GM20431 (cell line): ENCODE results near the gene ARHGEF26.

ENCODE experiments used
- in situ Hi-C: fragments of 300-500 bp; cut with MseI, MboI; formaldehyde crosslinking; loops from one replicate; pipeline ENCODE4 v1.15.0; 2020; ENCODE audit warnings: low sequenced_read_pairs; ENCODE audit not compliant: unreplicated experiment

The ARHGEF26 gene

DNA sequence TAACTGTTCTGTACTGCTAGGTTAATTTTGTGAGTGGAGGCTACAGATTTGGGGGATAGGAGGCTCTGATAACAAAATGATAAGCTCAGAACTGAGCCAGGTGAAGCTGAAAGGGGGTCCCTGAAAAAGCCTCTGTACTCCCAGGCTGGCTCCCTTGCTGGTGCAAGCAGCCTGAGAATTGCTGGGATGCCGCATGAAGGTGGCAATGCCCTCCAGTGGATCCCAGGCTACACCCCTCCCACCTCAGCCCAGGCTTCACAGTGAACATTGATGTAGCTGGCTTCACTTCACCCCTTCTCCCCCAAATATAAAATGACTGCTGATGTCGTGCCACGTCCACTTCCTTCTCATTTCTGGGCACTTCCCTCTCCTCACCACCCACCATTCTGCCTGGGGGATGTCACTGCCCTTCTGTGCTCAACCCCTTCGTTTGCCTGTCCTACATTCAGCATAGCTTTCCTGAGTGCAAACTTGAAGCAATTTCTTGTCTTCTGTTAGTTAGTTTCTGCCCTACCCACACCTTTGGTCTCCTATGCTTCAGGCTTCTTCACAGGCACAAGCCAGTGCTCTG, 9.7 kb upstream of the ARHGEF26 start:
- in situ Hi-C loops = no loop called here

DNA sequence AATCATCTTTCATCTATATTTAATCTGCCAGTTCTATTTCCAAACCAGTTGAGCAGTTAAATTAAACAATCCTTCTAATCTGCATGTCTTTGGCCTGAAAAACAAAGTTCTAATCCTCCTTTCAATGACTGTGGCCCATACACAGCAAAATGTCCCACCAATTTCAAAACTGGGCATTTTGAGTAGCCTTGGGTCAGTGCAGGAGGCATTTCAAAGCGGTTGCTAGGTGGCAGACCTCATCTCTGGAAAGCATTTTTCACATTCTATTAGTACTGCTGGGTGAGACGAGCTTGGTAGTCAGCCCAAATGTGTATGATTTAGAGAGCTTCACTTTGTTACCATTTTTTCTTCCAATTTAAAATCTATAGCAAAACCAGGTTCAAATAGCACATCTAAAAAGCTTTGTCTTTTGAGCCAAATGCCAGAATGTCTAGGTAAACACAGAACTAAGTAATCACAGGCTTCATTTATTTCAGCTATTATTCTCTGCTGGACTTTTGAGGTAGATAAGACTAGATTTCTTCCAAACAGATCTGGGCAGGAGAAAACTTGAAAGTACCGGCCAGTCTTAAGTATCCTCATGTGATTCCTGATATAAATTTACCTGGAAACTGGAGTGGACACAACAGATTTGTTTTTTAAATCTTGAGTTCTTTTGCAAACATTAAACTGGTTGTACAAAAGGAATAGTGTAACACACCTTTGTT, 8.9 kb upstream of the ARHGEF26 start:
- in situ Hi-C loops = no loop called here

DNA sequence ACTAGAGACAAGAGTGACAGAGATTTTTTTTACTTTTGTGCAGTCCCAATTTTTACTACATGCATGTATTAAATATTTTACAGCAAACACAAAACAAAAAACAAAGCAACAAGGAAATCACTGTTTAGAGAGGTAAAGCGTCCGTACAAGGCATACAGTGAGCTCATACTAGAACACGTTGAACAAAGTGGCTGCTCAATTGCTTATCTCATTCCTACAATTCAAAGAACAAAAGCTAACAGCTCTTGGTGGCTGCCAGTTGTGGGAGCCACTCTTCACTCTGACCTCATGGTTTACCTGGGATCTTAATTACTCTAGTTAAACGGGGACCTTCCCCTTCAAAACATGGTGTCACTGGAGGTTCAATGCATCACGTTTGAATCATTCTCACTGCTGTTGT, 7.6 kb upstream of the ARHGEF26 start:
- in situ Hi-C loops = no loop called here

DNA sequence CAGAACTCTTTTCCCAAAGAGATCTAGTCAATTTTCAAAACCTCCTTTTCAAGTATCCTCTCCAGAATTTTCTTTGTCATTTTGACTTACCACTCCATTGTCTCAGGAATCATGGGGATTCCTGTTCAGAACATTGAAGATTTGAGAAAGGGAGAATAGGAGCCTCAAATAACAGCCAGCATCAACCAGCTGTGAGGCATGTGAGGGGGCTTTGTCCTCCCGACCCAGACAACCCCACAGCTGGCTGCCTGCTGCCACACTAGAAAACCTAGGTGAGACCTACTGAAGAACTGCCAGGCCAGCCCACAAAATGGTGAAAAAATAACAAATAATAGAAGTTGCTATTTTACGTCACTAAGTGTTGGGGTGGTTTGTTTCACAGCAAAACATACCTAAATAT, 5.9 kb upstream of the ARHGEF26 start:
- in situ Hi-C loops = no loop called here

DNA sequence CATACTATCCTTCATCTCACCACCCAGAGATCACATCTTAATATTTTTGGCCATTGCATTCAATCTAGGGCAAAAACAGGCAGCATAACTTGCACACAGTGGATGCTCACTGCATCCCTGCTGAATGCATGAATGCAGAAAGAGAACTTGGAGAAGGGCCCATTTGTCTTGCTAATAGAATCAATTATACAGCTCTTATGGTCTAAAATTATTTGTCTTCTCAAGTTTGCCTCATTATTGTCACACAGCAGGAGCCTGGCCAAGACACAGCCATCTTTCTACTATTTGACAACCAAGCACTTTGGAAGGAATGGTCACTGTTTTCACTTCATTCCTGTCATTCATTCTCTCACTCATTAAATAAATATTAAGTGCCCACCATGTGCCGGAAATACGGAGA, 1.2 kb upstream of the ARHGEF26 start:
- in situ Hi-C loops = no loop called here

DNA sequence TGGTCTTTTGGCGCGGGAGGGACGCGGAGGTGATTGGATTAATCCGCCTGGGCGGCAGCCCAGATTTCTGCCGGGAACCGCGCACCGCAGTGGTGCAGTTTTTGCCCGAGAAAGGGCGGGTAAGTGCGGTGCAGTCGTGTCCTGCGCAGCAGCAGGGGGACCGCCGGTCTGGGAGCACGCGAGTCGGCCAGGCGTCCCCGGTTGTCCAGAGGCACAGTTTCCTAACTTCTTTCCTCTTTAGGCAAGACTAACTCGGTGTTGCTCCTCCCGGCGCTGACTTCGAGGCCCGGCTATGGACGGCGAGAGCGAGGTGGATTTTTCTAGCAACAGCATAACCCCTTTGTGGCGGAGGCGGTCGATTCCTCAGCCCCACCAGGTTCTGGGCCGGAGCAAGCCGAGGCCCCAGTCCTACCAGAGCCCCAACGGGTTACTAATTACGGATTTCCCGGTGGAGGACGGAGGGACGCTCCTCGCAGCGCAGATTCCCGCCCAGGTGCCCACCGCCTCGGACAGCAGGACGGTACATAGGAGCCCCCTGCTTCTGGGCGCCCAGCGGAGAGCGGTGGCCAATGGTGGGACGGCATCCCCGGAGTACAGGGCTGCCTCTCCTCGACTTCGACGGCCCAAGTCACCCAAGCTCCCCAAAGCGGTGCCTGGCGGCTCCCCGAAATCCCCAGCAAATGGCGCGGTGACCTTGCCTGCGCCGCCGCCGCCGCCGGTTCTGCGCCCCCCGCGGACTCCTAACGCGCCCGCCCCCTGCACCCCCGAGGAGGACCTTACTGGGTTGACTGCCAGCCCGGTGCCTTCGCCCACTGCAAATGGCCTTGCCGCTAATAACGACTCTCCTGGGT, 736 bp downstream of the ARHGEF26 start:
- in situ Hi-C loops = no loop called here

DNA sequence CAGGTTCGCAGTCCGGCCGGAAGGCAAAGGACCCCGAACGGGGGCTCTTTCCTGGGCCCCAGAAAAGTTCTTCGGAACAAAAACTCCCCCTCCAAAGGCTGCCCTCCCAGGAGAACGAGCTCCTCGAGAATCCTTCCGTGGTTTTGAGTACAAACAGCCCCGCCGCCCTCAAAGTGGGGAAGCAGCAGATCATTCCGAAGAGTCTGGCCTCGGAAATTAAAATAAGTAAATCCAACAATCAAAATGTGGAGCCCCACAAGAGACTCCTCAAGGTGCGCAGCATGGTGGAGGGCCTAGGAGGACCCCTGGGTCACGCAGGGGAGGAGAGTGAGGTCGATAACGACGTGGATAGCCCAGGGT, 1.3 kb downstream of the ARHGEF26 start:
- in situ Hi-C loops = no loop called here

DNA sequence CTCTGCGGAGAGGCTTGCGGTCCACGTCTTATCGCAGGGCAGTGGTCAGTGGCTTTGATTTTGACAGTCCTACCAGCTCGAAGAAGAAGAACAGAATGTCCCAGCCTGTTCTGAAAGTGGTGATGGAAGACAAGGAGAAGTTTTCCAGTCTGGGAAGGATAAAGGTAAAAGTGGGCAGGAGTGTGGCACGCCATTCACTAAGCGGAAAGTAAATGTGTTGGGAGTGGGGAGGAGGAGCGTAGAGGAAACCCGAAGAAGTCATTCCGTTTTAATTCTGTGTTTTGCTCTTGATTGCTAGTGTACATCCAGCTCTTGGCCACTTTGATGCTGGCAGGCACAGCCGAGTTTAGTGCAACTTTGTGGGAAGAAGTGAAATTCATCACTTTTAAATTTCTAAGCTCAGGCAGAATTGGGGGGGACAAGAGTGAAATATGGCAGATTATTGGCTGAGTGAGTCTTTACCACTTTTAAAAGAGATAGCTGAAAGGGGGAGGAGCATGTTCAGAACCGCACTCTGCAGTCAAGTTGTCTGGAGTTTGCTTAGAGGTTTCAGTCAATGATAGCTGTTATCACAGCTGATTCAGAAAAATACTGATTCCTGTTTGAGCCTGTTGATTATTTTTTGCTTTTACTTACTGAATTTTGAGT, 1.8 kb downstream of the ARHGEF26 start:
- in situ Hi-C loops = no loop called here

DNA sequence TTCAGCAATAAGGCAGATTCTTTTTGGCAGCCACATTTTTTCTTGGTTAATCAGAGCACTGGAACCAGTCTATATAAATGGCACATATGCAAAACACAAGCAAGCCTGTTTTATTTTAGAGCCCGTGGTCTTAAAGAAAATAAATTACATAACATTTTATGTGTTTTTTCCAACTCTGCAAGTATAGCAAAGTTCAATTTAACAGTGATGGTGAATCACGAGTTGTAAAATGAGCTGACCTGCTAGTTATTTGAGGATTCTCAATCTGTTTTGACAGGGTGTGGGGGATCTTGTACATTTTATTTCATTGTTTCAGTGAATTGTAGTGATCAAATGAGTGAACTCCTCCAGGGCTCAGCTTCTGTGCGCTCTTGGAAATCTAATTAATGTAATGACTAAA, 2.7 kb downstream of the ARHGEF26 start:
- in situ Hi-C loops = no loop called here

DNA sequence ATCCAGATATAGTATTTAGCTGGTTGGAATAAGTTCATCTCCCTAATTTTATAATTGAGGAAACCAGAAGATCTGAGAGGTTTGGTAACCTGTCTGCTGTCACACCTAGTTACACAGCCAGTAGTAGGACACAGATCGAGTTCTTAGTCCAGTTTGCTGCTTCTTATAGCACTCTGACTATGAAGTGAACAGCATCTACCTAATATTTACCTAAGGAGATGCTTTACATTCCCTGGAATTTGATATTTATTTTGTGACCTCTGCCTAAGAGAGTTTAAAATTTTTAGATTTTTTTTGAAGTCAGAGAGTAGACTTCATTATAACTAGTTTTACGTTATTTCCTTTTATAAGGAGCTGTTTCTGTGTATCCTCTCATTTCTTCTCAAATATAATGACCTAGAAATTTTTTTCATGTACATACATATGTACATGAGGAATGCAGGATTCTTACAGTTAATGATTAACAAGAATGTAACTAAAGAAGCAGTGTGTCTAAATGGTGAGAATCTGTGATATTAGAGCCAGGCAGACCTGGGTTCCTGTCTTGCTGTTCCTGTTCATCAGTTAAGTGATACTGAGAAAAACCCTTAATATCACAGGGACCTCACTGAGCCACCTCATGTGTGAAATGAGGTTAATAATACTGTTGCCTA, 4.3 kb downstream of the ARHGEF26 start:
- in situ Hi-C loops = no loop called here

DNA sequence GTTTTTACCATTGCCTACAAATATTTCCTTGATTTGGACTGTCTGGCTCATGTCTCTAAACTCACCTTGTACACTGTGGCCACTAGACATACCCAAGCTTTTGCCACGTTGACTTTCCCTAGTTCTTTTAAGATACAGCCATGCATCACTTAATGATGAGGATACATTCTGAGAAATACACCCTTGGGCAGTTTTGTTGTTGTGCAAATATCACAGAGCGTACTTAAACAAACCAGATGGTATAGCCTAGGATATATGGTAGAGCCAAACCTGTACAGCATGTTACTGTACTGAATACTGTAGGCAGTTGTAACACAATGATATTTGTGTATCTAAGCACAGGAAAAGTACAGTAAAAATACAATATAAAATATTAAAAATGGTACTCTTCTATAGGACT, 5.5 kb downstream of the ARHGEF26 start:
- in situ Hi-C loops = no loop called here

DNA sequence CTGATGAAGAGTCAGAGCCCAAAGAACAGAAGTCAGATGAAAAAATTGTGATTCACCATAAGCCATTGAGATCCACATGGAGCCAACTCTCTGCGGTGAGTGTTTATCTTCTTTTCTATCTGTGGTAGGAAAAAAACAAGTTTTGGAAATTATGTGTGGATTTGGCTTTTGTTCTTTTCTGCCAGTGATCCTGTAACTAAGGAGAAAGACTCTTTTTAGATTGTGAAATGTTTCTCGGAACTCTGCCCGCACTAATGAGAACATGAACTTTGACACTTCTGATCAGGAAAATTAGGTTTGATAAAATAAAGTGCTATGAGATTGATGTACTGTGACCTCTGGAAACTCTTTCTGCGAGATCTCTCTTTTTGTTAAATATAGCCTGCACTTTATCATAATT, 8.4 kb downstream of the ARHGEF26 start:
- in situ Hi-C loops = no loop called here

DNA sequence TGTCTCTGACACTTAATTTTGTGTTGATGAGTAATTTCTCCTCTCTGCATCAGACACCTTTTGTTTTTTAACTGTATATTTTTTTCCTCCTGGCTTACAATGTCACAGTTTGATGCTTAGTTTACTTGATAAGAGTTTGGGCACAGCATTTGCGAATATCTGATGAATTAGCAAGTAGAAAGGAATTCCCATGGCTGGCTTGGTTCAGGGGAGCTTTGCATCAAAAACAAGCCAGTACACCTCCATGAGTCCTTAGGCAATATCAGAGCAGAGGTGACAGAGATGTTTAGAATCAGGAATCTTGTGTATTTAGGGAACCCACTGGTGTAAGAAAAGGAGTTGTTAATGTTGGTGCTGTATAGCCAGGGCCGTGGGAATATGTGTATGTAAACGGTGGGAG, 9.3 kb downstream of the ARHGEF26 start:
- in situ Hi-C loops = no loop called here

DNA sequence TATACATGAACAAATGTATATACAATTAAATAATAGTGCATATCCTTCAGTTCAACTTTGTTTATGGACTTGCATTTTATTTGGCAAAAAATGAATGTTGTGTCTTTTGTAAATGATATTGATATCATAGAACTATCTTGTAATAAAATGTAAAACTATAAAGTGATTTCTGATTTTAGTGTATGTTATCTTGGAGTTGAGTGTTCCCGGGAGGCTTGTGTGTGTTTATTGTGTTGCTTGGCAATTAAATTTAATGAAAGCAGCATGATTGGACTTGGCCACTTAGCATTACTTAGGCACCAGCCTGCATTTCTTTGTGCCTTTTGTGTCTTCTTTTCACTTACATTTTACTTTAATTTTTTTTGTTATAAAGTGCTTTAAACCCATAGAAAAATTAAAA, 10.6 kb downstream of the ARHGEF26 start:
- in situ Hi-C loops = no loop called here

DNA sequence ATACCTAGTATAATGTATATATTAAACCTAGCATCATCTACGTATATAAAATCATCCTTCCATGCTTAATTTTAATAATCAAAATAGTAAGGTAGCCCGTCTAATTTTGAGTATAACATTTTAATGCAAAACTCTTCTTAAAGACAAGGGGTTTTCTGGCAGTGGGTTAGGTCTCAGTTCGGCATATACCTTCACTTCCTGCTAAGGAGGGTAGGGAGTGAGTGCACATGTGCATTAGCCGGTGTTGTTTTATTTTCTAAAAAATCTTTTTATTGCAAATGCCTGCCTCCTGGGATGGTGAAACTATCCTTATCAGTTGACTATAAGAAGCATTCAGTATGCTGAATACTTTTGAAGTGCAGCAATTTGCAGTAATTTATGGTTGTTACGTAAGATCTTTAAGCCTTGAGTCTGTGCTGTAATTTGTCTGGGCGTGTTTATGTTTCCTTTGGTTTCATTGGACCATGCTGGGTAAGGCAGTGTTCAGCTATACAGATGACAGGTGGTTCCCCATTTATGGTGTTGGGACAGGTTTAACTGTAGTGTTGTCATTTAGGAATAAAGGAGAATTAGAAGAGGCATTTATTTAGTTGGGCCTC, 11.7 kb downstream of the ARHGEF26 start:
- in situ Hi-C loops = no loop called here

DNA sequence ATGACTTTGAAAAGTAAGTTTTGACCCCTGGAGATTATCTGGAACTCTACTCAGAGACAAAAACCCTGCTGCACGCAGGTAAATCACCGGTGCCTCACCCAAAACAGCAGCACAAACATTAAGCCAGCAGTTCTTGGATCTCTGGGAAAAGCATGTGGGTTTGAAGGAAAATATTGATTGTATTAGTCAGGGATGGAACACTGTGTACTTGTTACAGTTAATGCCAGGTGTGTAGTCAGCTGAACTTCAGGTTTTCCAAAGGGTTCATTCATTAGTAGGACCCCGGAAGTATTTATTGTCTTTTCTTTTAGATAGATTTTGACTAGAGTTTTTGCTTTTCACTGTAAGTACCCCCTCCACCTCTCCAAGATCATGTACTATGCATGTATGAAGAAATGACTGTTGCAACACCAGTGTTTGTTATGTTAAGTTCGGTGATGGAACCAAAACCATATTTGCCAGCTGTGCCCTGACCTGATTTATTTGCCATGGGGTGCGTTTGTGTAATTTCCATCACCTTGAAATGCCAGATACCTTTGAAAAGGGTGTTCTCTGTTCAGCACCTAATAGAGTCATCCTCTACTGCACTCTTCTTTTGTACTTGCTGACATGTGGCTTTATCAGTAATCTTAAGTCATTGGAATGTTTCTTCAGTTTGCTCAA, 14.5 kb downstream of the ARHGEF26 start:
- in situ Hi-C loops = no loop called here

DNA sequence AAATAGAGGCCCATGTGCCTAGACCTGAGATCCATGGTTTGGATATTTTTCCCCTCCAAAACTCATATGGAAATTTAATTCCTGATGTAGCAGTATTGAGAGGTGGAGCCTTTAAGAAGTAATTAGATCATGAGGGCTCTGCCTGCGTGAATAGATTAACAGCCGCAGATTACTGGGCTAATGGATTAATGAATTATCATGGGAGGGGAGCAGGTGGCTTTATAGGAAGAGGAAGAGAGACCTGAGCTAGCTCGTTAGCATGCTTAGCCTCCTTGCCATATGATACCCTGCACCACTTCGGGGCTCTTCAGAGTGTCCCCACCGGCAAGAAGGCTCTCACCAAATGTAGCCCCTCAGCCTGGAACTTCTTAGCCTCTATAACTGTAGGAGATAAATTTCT, 15.8 kb downstream of the ARHGEF26 start:
- in situ Hi-C loops = no loop called here

DNA sequence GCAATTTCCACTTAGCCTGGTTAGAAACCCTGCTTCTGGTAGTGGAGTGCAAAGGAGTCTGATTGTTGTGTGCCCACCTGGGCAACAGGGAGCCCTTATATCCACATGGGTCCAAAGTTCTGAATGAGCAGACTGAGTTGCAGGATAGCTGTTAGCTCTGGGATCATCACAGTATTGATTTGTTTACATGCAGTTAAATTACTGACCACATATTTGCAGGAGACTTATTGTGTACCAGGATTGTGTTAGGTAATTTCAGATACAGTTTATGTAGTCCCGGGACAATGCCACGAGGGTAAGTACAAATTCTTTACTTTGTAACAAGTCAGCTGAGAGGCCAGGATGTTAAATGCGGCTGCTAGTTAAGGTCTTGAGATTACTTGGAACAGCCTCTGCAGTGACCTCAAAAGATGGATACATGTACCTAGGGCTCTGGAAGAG, 18.8 kb downstream of the ARHGEF26 start:
- in situ Hi-C loops = no loop called here

DNA sequence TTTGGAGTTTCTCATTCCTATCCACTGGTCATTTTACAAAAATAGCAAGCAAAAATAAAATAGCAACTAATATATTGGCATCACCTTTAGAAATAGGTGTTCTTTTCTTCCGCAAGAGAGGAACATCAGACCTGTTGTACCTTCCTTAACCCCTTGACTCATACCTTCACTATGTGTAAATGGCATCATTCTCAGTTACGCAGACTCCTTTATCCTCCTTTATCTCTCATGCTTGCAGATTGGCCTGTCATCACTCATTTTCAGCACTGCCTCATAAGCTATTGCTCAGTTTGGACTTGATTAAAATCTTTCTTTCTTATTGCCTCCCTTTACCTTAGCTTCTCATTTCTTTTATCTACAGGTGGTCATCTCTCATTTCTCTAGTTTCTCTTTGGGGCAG, 21.4 kb downstream of the ARHGEF26 start:
- in situ Hi-C loops = no loop called here

DNA sequence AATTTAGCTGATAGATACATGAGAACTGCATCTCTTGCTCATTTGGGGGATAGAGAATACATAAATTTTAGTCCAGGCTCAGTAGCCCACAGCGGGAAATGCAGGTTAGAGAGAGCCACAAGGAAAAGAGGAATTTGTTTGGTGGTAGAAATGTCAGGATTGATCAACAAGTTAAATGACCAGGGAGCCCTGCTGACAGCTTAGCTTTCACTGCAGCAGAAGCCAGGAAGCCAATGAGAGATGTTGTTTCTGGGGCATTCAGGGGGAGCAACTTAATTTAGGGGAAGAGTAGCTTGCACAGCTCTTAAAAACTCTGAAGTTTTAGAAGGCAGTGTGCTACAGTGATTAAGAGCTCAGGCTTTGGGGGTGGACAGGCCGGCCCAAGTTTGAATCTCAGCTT, 22.7 kb downstream of the ARHGEF26 start:
- in situ Hi-C loops = no loop called here
